ENCODE measurements around the gene CXorf65. TPM values are rescaled to one million over a fixed set of nuclear protein-coding genes. Genes with fewer than 3 reads are reported as not detected.

CXorf65 gene
- total and polyA plus RNA-seq, 3 donors from 2014 or later = 2.8 to 22.9 (median 13.2) TPM

GRCh38 chrX:71067712-71068043 lies 38.9 kb downstream of the CXorf65 start:
- H3K27ac ChIP-seq = peak overlapping the region; percentile 83 to 90
- no peaks in the 10 kb centered on the region for H3K4me1 ChIP-seq
- no peaks in the 10 kb centered on the region for H3K27me3 ChIP-seq
- H3K36me3 ChIP-seq (ENCODE audit: low read depth, missing control alignments) = no peaks in the 10 kb centered on the region
- DNase-seq = peak; percentile 19
- intact Hi-C loops (cut with DNase I; ENCODE audit: low total_unique reads) = no loop called here
- WGBS, 2 donors = 0% methylated on average over 9 to 10 of the region's 10 CpGs
- peak overlapping the region; percentile 58 to 80 for H3K4me3 ChIP-seq
- no peaks in the 10 kb centered on the region for H3K9me3 ChIP-seq
- TF ChIP-seq, protein P1, sequence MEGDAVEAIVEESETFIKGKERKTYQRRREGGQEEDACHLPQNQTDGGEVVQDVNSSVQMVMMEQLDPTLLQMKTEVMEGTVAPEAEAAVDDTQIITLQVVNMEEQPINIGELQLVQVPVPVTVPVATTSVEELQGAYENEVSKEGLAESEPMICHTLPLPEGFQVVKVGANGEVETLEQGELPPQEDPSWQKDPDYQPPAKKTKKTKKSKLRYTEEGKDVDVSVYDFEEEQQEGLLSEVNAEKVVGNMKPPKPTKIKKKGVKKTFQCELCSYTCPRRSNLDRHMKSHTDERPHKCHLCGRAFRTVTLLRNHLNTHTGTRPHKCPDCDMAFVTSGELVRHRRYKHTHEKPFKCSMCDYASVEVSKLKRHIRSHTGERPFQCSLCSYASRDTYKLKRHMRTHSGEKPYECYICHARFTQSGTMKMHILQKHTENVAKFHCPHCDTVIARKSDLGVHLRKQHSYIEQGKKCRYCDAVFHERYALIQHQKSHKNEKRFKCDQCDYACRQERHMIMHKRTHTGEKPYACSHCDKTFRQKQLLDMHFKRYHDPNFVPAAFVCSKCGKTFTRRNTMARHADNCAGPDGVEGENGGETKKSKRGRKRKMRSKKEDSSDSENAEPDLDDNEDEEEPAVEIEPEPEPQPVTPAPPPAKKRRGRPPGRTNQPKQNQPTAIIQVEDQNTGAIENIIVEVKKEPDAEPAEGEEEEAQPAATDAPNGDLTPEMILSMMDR (IDR thresholded peaks at IDR 0.05) = no peak
- TF ChIP-seq POLR2A (IDR thresholded peaks at IDR 0.05) = no peak

DNA sequence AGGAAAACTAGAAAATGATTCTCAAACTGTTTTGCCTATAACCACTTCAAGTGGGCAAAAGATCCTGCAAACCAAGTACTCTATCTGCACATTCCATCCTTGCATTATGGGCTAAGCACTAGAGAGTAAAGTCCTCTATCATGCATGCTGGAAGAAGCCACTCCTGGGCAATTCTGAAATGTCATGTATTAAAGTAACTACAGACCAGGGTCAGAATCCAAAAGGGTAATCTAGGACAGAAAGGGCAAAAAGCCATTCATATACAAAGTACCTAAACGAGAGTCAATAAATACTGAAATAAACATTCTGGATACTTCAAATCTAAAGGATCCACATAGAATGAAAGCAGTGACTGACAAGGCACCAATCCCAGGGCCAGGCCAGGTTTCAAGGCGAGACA lies 39.5 kb downstream of the CXorf65 start:
- Histone ChIP-seq H3K27me3 (no peaks in the 10 kb centered on the region), H3K9me3 (no peaks in the 10 kb centered on the region), H3K36me3 (ENCODE audit: low read depth, missing control alignments) (no peaks in the 10 kb centered on the region), H3K27ac (peak overlapping the region; percentile 83 to 90), H3K4me1 (no peaks in the 10 kb centered on the region), H3K4me3 (peak overlapping the region; percentile 58 to 80)
- DNase-seq = peak; percentile 16
- intact Hi-C loops (cut with DNase I; ENCODE audit: low total_unique reads) = no loop called here
- TF ChIP-seq POLR2A (IDR thresholded peaks at IDR 0.05) = no peak
- TF ChIP-seq, protein P1 (IDR thresholded peaks at IDR 0.05) = no peak
- WGBS, 2 donors = 4 to 5% methylated on average over 2 of the region's 2 CpGs

DNA sequence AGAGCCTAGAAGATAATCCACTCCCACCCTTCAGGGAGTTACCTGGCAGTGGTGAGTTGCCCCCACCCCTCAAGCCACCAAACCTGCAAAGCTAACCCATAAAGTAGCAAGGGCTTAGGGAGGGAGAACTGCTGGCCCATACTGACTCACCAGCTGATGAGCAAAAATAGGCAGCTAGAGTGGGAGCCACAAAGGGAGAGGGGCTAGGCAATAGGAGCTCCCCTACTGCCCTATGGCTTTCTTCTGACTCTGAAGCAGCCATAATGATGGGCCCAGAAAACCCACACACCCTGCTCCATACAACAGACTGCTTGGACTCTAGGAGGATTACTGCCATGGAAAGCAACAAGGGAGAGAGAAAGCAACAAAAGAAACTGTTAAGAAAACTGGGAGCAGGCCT lies 46.4 kb downstream of the CXorf65 start:
- Histone ChIP-seq H3K27ac (no peak overlapping the region), H3K27me3 (no peaks in the 10 kb centered on the region), H3K4me3 (no peak overlapping the region), H3K4me1 (no peaks in the 10 kb centered on the region), H3K9me3 (no peaks in the 10 kb centered on the region), H3K36me3 (ENCODE audit: low read depth, missing control alignments) (no peaks in the 10 kb centered on the region)
- intact Hi-C loops (cut with DNase I; ENCODE audit: low total_unique reads) = no loop called here
- TF ChIP-seq, protein P1 (IDR thresholded peaks at IDR 0.05) = no peak
- TF ChIP-seq POLR2A (IDR thresholded peaks at IDR 0.05) = no peak
- DNase-seq = no peak

- Histone ChIP-seq H3K9me3 (no peaks in the 10 kb centered on the region), H3K27ac (no peak overlapping the region), H3K4me1 (no peaks in the 10 kb centered on the region), H3K36me3 (ENCODE audit: low read depth, missing control alignments) (no peaks in the 10 kb centered on the region), H3K27me3 (no peaks in the 10 kb centered on the region), H3K4me3 (no peak overlapping the region)
- no peak for TF ChIP-seq POLR2A (IDR thresholded peaks at IDR 0.05)
- TF ChIP-seq, protein P1 (IDR thresholded peaks at IDR 0.05) = no peak
- intact Hi-C loops (cut with DNase I; ENCODE audit: low total_unique reads) = no loop called here
- DNase-seq = no peak
- 98 to 100% methylated on average over 3 of the region's 3 CpGs for WGBS, 2 donors
Measured at GRCh38 chrX:71057848-71058530, 48.6 kb downstream of the CXorf65 start.

DNA sequence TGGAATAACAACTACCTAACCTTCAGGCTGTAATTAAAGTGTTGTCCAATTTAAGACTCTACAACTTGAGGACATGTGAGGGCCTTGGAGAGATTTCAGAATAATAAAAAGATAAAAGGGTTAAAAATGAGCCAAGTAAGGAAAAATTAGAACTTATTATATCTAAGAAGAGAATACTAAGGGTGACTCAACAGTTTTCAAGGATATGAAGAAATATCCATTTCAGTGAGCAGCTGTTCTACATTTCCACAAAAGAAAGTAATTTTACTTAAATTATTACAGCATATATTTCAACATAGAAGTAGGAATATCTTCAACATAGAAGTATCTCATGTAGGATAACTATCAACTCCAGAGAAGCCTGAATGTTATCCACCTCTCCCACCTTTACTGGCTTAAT lies 49.7 kb downstream of the CXorf65 start:
- Histone ChIP-seq H3K4me3 (no peak overlapping the region), H3K4me1 (no peaks in the 10 kb centered on the region), H3K36me3 (ENCODE audit: low read depth, missing control alignments) (no peaks in the 10 kb centered on the region), H3K9me3 (no peaks in the 10 kb centered on the region), H3K27ac (no peak overlapping the region), H3K27me3 (no peaks in the 10 kb centered on the region)
- TF ChIP-seq, protein P1 (IDR thresholded peaks at IDR 0.05) = no peak
- TF ChIP-seq POLR2A (IDR thresholded peaks at IDR 0.05) = no peak
- intact Hi-C loops (cut with DNase I; ENCODE audit: low total_unique reads) = no loop called here
- DNase-seq = no peak
